Islet precursor cell (in vitro differentiated cells): Measurements from ENCODE around the gene PARVA.

ENCODE experiments used
- DNase-seq: peaks from one replicate; pipeline ENCODE4 v3.0.0-alpha.2; 2018

The PARVA gene

DNA sequence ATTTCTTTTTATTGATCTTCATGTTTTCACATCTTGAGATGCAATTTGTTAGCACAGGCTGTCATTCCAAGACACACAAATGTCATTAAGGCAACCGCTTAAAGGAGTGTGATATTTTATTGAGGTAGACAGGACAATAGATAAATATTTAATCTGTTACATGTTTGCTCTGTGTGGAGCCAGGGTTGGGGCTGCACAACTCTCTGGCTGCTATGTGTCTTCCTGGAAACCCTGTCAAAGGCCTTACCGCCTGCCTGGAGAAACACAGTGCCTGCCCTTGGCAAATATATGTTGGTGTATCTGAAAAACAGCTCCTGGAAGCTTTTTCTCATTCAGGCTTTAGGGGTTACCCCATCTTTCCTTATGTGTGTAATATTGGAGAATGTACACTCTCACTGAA, 157.2 kb downstream of the PARVA start:
- DNase-seq, result peak; percentile 15

DNA sequence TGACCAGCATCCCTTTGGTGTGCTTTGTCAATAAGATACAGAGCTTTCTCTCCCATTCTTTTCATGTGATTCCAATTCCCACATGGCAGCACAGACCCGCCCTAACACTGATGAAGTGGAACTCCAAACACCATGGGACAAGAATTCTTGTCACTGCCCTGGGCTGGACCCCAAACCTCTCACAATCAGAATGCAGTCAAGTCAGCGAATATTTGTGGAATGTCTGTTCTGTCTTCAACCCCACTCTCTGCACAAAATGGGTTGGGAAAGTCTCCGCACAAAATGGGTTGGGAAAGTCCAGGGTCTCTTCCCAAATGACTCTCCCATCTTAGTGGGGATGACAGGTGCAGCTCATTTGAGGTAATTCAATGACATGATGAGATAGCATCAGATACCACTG, 157.9 kb downstream of the PARVA start:
- peak; percentile 20 for DNase-seq

DNA sequence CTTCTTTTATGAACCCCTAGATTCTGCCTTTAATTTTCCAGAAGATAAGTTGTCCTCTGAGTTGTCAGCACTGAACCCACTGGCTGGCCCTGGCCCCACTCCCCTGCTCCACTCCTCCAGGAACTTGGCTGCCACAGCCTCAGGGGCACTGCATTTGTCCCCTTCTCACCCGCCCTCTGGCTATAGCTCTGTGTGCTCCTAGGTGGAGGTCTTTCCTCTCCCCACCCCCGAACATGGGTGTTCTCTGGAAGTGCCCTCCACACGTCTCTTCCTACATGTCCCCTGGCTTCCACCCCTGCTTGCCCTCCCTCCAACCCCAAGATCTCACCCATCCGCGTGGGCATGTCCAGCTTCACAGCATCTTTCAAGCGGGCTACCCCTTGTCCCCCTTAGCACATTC, 159.2 kb downstream of the PARVA start:
- DNase-seq, result no peak

DNA sequence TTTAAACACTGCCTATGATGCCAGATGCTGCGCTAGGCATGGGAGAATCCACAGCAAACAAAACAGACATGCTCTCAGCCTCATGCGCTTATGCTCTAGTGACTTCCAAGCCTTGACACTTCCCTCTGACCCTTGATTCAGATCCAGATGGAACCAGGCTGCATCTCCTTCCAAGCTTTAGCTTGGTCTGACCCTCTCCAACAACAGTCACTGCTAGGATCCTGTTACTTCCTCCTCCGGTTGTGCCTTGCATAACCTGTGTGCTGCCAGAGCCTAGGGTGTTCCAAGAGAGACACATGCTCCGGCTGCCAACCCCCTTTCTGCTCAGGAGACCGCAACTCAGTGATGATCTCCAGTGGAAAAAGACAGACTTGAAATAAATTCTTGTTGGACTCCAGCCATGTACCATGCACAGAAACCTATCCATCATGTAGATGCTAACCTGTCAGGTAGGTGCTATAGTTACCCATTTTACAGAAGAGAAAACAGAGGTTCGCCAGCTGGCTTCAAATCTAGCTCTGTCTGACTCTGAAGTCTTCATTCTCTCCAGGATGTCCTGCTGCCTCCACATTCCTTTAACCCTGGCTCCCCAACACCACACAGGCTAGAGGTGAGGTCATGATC, 160.5 kb downstream of the PARVA start:
- no peak for DNase-seq

DNA sequence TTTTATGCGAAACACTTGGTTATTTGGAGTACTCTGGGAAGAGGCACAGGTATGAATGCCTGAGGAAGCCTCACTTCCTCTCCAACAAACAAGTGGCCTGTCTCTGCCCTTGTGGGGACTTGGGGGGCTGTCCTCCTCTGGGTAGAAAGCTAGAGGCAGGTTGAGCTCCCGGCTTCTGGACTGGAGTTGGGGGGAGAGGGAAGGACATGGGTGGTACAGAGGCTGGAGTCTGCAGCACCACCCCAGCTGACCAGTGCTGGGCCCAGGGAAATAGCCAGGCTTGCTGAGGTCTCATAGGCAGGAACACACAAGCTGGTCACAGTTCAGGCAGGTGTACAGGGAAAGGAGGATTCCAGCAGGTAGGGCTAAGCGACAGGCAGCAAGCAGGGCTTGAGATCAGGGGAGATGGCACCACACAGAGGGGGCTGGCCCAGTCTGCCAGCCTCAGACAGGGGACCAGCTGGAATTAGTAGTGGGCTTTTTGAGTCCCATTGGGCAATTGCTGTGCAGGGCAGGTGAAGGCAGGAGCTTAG, 161.6 kb downstream of the PARVA start:
- no peak for DNase-seq

DNA sequence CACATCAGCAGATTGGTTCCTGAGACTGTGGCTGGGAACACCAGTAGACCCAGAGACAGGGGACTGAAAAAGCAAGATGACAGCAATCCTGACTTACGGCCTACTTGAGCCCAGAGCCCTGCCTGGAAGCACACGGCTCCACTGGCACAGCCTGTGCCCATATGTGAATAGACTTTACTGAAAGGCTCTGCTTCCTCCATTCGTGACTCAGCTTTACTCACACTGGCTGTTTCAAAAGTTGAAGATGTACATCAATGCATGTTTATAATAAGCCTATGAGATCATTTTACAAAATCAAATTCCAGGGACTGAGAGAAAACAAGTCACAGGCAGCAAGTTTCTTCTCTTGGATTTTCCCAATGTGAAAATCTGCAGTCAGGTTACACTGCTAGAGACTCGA, 162.2 kb downstream of the PARVA start:
- DNase-seq, result no peak

DNA sequence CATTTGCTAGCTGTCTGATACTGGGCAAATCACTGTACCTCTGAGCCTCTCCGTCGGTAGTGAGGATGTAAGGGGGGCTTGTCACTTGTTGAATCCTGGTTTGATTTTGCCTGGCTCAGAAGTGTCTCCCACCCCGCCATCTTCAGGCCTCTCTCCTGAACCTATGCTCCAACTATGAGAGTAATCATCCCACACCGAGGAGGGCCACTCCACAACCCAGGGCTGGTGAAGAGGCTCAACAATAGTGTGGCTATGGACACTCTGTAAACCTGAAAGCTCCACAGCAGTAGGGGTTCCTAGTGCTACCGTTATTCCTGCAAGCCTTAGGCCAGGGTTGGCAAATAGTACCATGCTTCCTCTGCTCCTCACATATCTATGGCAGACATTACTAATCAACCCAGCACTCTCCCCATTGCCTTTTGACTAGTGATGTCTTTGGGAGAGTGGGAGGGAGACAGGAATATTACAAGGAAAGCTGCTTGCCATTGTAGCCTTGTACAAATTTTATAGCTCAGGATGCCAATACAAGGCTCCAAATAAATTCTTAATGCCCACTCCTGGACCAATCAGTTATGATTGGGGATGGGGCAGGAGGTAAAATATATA, 162.8 kb downstream of the PARVA start:
- DNase-seq, result no peak

DNA sequence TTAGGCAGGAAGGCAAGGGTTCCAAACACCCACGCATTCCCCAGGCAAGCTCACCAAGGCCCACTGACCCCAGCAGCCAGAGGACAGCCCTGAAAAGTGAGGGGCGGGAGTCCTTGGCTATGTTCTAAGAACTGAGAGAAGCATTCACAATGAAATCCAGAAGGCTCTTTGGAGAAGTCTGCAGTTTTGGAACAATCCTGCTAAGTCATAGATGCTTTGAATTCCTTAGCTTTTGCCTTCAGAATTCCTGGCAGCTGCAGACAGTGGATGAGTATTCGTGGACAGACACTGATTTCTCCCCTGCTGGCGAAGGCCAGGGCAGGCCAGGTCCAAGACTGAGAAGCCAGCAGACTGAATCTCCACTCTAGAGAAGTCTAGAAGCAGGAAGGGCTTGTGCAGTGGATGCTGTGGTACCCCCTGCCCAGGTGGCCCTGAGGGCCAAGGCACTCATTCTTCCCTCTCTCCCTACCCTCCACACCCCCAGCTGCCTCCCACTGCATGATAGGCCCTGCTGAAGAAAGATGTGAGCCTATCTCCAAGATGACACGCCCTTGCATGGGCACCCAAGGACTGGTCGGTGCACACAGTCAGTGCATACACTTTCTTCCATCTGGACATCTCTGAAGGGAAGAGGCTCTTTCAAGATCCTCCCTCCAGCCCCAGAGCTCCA, 163.7 kb downstream of the PARVA start:
- DNase-seq, result peak; percentile 93

DNA sequence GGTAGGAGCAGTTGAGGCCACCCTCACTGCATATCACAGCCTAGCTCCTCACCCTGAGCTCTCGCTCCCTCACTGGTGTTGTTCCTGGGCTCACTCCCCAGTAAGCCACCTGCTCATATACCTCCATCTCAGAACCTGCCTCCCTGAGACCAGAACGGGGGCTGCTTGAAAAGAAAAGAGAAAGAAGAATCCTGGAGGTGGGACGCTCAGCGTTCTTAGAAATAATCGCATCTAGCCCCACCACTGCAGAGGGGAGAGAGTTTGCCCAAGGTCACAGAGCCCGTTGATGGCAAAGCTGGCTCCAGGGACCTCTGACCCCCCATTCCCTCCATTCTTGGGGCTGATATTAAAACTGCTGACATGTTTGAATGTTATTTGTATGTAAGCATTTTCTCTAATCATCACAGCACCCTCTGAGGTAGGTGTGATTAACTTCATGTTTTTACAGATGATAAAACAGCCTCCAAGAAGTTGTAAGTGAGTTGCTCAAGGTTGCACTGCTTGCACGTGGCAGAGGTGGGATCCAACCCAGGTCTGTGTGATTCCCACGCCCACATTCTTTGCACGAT, 164.3 kb downstream of the PARVA start:
- DNase-seq, result no peak

DNA sequence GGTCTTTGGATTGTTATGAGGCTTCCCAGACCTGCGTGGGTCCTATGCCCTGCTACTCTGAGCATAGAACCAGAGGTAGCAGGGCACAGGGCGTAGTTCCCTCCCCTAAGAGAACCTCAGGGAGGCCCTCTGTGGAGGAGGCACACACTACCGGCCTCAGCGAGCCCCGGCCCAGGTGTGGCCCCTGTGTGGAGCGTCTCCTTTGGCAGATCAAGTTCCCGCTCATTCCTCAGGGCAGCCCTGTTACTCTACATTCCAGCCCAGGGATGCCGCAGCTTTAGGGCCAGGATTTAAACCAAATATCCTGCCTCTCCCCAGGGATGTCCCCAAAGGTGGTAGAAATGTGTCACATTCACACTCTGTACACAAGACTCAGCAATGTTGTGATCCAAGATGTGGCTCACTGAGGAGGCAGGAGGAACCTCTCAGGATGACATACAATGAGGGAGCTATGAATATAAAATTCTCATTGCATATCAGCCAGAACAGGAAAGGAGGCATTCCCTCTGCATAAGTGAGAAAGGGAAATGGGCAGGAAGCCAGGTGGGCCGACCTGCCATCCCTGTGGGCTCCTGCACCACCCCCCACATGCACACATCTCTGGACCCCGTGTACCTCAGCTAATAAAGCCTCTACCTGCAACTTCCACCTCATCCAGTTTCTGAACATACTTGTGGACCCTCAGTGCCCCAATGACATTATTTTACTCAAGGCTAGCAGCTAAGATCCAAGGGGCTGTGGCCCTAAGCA, 165.0 kb downstream of the PARVA start:
- DNase-seq, result no peak

DNA sequence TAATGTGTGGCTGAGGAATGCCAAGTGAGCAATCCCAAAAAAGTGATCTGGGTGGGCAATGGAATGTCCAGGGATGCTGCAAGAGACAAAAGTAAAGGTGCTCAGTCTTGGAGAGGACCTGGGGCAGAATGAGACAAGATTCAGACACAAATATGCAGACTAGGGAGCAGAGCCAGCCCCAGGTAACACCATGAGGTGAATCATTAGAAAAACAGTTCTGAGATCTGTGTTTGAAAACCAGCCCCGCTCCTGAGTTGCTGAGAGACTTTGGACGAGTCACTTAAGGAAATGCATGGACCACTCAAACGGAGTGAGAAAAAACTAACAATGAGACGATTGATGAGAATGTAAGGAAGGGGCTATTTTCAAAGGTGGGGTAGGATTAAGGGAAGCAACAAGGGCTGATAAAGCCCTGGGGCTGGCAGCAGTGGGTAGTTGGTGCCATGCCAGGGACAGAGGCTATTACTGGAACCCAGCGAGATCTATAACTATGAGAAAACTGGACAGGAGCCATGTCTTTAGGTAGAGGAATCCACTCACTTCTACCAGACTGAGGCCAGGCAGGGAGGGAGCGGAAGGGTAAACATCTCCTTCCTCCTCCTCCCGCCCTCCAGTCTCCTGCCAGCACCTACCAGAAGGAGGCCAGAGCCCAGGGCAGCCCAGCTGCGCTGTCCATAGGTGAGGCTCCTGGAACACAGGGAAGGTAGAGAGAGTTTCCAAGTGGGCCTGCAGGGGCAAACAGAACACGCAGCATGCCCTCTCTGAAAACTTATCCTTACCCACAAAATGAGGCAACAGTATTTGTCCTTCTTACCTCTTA, 166.4 kb downstream of the PARVA start:
- peak; percentile 91 for DNase-seq

DNA sequence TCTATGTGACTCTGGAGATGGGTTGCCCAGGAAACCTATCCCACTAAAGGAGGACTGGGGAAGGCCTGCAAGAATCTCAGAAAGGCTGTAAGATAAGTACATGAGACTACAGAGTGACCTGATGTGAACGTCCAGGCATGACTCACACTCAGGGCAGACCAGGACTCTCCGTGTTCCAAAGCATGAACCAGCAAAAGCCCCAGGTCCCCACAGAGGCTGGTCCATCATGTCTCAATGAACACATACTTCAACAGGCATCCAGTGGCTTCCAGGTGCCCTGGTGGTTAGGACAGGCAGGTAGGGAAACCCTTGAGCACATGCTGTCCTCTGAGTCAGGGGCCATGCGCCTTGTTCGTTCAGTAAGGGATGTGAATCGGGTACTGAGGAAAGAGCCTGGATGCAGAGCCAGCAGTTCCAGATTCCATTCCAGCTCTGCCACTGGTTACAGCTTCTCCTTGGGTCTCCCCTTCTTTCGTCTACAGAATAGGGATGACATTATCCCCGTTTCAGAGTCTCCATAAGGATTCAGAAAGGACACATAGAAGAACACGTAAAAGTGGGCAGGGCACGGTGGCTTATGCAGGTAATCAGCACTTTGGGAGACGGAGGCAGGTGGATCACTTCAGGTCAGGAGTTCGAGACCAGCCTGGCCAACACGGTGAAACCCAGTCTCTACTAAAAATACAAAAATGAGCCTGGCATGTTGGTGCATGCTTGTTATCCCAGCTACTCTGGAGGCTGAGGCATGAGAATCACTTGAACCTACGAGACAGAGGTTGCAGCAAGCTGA, 167.8 kb downstream of the PARVA start:
- DNase-seq, result peak; percentile 84

DNA sequence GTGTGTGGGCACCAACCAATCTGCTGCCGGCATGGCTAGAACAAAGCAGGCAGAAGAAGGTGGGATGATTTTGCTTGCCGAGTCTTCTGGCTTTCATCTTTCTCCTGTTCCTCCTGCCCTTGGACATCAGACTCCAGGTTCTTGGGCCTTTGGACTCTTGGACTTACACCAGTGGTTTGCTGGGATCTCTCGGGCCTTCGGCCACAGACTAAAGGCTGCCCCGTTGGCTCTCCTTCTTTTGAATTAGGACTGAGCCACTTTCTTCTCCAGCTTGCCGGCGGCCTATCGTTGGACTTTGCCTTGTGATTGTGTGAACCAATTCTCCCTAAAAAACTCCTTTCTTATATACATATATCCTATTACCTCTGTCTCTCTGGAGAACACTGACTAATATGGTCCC, 168.8 kb downstream of the PARVA start:
- no peak for DNase-seq

DNA sequence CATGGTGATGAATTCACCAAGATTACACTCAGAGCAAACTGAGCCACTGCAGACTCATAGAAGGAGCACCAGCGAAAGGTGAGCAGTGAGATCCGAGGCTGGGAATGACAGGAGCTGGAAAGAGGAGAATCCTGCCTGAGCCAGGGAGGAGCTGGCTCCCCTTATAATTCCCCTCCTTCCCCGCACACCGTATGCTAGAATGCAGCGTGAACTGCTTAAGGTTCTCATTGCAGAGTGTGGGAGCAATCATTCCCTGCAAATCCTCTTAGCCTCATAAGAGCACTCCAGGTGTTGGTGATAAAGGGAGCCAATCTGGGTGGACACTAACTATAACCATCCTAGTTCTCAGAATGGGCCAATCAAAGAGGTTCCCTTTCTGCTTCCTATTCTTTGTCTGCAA, 169.3 kb downstream of the PARVA start:
- no peak for DNase-seq

DNA sequence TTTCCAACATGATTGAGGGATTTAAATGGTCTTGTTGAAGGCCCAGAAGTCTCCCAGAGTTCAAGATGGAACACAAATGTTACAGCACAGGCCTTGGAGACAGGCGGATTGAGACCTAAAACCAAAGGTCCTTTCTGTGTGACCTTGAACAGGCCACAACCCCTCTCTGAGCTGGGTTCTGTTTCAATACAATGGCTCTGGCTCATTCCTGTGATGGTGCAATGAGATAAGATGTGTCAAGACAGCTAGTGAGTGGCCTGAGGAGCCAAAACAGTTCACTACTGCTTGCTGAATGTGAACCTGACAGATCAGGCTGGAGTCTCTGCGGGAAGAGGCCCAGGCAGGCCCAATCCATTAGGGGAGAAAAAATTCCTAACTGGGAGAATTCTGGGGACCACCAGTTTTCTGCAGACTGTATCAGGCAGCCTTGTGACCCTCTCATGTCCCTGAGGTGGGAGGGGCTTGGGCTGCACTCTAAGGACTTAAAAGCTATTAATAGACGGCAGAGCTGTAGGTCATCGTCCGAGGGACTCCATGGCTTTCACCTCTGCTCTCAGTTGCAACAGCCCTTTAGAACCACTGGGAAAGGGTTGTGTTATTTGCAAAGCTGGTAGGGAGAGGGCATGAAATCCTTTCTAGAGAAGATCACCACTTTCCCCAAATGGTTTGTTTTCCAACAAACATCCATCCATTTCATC, 170.7 kb downstream of the PARVA start:
- DNase-seq, result peak; percentile 84

DNA sequence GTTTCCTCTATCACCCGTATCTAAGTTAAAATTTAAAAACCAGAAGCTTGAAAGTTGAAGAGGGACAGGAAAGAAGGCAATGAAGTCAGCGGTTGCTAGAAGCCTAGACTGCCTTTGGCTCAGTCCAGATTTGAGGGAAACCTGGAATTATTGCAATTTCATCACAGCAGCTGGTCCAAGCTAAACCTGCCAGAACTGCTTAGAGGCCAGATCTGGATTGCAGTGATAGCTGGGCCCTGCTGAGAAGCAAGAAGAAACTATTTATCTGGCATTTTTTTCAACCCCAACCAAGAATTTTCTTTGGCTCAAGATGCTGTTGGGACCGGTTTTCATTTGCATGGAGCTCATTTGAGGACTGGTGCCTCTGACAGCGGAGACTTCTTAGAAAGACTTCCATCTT, 175.3 kb downstream of the PARVA start:
- no peak for DNase-seq

DNA sequence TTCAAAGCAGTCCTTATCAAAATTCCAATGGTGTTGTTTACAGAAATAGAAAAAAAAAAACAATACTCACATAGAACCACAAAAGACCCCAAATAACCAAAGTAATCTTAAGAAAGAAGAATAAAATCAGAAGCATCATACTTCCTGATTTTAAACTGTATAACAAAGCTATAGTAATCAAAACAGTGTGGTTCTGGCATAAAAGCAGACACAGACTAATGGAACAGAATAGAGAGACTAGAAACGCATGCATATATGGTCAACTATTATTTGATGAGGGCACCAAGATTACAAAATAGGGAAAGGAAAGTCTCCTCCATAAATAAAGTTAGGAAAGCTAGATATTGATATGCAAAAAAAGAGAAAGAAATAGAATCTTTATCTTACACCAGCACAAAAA, 176.8 kb downstream of the PARVA start:
- no peak for DNase-seq

DNA sequence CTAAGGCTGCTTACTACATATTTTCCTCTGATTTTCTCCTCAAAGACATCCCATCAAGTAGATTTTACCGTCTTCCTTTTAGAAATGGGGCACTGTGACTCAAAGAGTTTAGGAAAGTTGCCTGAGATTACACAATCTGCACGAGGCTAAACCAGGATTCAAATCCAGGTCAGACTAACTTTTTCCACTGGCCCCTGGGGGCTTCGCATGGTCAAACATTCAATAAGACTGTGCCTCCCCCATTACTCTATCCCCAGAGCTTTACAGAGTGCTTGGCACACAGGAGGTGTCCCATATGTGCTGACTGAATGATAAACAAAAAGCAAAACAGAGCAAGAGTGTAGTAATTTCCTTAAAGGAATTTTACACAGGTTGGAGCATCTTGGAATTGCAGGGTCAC, 178.8 kb downstream of the PARVA start:
- DNase-seq, result no peak

DNA sequence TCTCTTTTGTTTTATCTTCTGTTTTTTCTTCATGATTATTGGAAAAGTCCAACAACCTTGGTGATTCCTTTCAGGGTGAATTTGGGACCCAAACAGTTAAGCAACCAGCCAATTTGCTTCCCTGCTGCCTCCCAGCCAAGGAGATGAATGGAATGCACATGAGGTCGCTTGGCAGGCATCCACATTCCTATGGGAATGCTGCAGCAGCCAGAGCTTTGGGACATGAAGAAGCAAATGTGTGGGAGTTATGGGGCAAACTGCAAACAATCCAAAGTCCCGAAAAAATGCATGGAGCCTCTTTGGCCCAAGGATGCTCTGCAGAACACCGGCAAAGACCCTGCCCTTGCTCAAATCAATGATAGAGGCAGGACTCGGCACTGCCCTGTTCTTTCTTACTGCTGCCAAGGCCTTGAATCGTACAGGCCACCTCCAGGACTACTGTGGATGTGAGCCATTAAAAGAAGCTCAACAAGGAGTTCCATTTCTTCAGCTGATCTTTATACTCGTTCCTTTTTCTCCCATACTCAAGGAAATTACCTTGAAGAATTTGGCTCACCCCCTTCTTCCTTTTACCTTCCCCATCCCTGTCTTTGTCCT, 179.5 kb downstream of the PARVA start:
- DNase-seq, result peak; percentile 93

DNA sequence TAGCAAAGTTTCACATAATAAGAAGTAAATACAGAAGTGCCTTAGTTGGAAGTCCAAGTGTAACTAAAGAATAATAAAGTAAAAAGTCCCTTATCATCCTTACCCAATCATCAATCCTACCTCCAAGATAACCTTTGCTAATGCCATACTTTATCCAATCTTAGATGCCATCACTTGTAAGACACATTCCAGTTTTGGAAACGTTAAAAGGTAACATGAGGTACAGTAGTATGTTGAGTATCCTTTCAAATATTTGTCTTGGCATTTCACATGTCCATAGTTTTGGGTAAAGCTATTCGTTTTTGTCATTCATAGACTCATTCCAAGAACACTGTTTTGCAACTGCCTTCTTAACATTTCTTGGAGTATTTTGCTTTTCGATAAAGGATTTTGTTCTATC, 181.6 kb downstream of the PARVA start:
- DNase-seq, result no peak
